HG02623 (cell line): ENCODE measurements around the gene TUBG1.
"Not testable (repeated sequence)": the region's sequence is repeated elsewhere in the genome, so short reads cannot be mapped to it uniquely, and the experiment has no call there.

Experiments used
- ATAC-seq: cut with Tn5 transposase; IDR thresholded peaks from one replicate; pipeline ENCODE4 v1.9.1; 2021; ENCODE audit warnings: moderate library complexity; ENCODE audit not compliant: unreplicated experiment

Gene TUBG1

DNA sequence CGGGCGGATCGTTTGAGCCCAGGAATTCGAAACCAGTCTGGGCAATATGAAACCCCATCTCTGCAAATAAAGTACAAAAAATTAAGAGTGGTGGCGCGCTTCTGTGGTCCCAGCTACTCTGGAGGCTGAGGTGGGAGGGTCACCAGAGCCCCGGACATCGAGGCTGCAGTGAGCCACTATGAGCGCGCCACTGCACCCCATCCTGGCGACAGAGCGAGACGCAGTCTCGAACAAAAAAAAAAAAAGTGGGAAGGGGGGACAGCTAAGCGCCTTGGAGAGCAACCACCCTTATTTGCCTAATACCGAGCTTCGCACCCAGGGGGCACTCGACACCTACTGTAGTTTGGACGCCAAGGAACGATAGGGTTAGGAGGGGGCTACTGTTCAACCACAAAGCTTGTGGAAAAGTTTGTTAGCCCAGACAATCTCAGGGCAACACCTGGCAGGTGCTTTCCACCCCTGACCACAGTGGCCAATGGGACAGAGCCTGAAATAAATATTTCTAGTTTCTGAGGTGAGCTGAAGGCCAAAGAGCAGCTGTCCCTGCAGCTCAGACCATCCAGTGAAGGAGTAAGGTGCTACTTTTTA is 31.1 kb upstream of the TUBG1 start:
- peak; percentile 49 for ATAC-seq

DNA sequence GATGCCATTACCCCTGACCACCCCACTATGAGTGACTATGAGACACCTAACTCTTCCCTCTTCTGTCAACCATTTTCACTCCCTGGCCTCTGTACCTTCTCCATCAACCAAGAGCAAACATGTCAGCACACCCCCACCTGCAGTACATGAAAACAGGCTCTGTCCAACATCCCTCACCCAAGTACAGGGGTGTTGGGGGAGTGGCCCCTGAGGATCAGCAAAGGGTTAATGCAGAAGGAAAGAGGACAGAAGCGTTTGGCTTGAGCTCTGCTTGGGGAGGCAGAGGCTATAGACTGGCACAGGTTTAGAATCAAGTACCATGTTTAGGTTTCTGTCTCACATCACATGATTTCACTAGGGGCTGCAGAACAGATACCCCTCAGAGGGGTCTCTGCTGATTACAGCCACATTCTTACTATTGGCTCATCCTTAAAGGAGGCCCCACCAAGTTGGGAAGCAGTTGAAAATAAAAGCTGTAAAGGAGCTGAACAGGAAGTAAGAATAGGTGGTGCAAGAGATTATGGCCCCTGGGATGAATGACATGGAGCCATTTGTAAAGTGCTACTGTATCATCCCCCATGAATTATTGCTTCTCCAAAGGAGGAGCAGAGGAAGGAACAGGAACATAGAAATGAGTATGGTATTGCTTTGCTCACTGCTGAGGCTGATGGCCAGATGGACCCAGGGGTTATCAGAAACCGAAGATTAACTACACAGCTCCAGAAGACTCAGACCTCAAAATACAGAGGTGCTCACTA is 29.5 kb upstream of the TUBG1 start:
- ATAC-seq = no peak

DNA sequence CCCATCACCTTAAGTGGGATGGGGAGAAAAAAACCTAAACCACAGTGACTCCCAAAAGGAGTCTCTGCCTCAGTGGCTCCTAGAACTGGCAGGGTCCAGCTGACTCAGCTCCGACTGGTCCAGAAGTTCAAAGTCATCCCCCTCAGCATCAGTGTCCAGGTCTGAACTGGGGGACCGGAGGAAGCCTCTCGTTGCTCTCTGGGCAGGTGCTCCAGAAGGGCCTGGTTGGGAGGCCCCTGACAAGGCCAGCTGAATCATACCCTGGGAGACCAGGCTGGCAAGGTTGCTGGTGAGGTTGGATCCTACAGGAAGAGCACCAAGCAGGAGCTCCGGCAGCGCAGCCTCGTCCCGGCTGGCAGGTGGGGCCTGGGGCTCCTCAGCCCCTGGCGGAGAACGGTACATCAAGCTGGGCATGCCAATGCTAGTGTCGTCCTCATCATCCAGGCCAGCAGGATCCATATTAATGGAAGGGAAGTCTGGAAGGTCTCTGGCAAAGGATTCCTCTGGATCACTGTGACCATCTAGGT is 27.7 kb upstream of the TUBG1 start:
- ATAC-seq = no peak

DNA sequence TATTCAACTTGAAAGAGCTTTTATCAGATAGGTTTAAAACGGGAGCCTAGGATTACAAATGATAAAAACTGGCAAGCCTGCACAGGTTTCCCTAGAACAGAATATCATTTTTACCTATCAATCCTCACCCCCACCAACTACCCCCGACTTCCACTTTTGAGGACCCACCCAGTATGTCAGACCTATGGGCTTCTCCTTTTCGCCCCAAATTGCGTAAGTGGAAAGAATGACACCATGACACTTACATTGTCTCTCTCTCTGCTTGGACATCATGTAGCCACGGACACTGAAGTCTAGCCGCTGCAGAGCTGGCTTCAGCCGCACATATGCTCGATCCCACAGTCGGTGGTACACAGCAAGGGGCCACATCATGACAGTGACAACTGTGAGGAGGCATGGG is 24.6 kb upstream of the TUBG1 start:
- ATAC-seq = no peak

DNA sequence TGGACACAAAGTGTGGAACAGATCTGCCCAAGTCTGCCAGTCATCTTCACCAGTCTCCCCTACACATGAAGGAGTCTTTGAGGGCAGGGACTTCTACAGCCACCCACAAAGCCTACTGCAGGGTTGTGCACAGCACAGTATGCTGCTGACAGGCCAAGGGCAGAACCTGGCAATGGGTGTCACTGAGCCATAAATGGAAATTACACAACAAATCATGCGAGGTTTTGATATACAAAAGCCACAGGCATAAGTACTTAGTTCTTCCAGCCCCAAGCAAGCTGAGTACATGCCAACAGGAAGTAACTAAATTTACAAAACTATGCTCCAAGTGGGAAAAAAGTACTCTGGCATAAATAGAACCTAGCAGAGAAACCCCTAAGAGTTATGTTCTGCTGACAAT is 24.1 kb upstream of the TUBG1 start:
- ATAC-seq = no peak

DNA sequence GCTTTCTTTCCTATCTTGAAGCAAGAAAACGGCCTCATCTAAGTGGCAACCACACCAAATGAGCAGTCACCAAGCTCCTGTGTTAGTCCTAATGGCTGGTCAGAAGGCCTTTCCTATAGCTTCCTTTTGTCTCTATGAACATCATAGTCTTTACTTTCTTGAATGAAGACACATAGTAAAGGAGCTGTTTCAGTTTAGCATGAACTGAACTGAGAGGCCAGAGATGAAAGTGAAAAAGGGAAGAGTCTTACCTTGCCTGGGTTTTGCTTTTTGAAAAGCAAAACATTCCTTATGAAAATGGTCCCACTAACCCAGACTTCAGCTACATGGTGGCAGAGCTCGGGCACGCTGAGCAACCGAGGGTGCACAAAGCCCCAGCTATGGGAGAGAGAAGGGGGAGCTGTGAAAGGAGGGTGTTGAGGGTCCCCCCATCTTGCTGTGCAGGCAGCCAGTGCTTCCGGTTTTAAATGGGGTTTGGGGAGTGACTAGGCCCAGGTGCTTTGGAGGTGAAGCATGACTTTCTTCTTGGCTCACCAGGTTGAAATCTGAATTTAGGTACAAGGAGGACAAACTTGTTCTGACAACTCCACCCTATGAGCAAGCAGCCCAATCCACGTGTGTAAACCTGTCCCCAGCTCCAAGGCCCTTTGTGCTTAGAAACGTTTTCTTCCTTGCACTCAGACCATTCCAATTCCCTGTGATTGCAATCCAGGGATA is 22.8 kb upstream of the TUBG1 start:
- no peak for ATAC-seq

DNA sequence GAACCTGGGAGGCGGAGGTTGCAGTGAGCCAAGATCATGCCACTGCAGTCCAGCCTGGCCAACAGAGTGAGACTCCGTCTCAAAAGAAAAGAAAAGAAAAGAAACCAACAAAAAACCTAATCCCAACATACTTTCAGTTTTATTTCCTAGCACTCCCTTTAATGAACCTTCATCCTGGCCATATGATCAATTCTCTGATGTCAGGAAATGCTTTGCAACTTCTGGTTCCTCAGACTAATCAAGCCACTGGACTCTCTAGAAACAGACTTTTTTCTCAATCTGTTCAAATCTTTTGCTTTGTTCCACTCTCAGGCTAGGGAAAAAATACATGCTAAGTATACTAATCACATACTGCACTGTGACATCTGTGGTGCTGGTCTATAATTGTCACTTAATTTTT is 18.6 kb upstream of the TUBG1 start:
- no peak for ATAC-seq

DNA sequence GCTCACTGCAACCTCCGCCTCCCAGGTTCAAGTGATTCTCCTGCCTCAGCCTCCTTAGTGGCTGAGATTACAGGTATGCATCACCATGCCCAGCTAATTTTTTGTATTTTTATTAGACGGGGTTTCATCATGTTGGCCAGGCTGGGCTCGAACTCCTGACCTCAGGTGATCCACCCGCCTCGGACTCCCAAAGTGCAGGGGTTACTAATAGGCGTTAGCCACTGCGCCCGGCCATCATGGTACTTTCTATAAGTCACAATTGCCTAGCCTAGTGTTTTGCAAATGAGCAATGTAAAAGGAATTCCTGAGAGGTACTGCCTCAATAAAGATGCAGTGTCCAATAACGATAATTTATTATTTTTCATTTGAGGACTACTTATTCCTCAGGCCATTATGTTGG is 18.1 kb upstream of the TUBG1 start:
- no peak for ATAC-seq

DNA sequence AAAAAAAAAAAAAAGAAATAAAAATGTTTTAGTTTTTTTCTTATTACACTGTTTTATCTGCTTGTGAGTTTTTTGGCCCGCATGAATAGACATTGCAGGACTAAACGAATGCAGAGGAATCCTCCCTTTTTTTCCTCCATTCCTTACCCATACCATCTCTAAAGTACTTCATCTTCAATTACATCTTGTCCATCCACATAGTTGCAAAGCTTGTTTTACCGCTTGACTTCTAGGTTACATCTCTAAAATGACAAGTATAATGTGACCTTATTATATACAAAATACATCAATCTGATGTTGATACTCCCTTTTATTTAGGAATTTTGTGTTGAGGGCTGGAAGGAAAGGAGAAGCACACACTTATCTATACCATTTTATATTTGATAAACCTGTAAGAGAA is 13.1 kb upstream of the TUBG1 start:
- ATAC-seq = no peak

DNA sequence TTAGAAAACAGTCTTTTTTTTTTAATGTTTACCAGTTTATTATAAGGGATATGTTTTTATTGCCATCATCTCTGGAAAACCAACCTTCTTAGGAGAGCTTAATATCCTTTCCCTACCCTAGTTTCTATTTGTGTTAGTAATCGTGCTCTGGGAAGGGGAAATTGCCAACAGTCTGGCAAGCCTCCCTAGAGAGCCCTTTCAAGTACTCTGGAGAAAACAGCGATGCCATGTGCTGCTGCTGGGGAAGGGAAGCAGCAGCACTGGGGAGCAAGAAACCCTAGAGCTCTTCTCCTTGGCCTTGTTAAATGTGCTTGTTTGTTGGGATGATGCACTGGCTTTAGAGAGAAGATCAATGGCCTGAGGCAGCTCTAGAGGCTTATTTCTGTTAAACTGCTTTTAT is 10.6 kb upstream of the TUBG1 start:
- ATAC-seq = no peak

DNA sequence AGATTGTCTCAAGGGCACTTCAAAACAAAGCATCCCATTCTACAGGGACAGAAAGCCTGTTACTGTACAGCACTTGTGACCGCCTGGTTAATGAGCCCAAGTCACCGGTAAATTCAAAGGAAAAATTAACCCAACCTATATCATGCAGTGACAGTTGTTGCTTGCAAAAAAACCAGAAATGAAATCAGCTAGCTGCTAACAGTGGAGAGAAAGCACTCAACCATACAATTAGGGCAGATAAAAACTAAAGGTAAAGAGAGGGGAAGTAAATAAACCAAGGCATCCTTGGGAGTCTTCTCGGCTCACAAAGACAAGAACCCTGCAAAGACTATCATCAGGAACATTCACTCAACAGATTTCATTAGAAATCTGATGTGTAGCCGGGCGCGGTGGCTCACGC is 6.2 kb upstream of the TUBG1 start:
- ATAC-seq = no peak

DNA sequence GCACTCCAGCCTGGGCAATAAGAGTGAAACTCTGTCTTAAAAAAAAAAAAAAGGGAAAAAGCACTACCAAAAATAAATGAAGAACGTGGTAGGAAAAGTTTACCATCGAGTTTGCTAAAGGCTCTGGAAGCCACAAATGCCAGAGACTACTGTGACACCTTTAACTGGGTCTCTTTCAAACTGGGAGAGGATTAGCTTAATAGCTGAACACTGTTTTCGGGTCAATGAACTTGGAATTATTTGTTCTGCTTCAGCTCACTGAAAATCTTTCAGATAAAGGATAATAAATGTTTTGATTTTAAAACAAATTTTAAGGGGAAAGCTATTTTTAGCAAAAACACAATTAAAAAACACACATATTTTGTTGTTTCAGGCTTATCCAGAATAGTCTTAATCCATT is 1.7 kb upstream of the TUBG1 start:
- ATAC-seq = no peak

DNA sequence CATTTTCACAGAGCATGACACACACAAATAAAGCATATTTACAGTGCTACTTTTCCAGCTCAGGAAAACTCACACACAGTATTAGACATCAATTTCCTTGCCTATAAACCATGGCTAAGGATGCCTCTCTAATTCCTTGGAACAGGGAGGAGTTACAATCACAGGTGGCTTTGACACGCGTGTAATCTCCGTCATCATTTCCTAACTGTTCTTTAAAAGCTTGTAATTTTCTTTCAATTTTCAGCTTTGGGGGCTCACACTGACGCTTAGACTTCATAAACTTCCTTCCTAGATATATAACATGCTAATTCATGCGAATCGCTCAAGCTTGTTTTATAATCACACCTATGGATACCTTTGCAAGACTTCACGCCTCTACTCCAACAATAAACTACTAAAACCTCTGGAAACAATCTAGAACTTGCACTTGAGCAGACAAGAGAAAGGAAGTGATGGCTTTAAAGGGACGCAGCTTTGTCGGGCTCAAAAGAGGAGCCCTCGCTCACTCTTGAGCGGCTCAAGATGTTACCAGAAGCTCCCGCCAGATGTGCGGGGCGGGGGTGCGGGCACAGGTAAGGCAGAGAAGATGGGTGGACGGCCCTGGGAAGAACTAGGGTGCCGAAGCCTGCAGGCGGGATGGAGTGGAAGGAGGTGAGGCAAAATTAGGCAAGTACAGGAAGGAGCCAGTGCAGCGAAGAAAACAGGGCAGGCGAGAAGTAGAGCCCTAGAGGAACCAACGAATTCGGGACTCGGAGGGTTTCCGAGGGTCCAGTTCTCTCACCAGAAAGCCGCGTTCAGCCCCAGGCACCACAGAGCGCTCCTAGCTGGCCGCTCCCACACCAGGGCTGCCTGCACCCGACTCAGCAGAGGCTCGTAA is 940 bp upstream of the TUBG1 start:
- peak; percentile 27 for ATAC-seq

DNA sequence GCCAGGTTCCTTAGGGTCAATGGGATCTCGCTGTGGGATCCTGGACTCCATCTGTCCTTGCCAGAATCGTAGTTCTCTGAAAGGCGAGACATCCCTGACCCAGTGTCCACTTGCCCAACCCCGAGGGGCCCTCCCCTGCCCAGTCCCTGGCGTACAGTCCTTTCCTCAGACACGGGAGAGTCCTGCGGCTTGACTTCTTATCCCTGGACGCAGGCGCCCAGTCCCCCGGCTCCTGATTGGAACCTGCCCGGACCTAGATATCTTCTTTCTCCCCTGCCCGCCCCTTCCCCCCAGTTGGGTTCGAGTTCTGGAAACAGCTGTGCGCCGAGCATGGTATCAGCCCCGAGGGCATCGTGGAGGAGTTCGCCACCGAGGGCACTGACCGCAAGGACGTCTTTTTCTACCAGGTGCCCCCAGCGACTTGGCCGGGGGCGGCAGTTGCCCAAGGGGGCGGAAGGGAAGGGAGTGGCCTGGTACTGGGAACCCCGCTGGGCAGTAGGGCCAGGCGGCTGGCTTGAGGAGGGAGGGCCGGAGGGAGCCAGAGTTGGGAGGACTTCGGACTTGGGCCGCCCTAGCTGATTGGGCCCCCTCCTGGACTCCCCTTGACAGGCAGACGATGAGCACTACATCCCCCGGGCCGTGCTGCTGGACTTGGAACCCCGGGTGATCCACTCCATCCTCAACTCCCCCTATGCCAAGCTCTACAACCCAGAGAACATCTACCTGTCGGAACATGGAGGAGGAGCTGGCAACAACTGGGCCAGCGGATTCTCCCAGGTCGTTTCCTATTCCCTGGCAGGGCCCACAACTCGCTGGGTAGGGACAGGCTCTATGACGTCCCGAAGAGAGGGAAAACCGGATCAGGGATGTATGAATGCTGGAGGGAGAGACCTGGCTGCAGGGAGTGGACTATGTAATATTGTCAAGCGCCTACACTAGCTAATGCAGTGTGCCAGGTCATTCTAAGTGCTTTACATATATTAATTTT is 625 bp downstream of the TUBG1 start:
- not testable (repeated sequence) for ATAC-seq

DNA sequence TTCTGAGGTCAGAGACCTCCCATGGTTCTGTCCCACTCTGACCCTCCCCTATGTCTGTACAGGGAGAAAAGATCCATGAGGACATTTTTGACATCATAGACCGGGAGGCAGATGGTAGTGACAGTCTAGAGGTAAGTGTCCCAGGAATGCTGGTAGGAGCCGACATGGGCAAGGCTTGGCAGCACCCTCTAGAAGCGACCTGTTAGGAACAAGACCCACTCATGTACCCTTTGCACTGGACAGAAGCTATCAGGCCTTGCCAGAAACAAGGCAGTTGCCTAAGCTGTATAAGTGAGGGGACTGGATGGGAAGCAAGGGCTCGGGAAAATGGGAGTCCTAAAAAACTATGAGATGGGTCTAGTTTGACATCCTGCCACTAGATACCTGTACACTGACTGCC is 2.5 kb downstream of the TUBG1 start:
- ATAC-seq = no peak

DNA sequence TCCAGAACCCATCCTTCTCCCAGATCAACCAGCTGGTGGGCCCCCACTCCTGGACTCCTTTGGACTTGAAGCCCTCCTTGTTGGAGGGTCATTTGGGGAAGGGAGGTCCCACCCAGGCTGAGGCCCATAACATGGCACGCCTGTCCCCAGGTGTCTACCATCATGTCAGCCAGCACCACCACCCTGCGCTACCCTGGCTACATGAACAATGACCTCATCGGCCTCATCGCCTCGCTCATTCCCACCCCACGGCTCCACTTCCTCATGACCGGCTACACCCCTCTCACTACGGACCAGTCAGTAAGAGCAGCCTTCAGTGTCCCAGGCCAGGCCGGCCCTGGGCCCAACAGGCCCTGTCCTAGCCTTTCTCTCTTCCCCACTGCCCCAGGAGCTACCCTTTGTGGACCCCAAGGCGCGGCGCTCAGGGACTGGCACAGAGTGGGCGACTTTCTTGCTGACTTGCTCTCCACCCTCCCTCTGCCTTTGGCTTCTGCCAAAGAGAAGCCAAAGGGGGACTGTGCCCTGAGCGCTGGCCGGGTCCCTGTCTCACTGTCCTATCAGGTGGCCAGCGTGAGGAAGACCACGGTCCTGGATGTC is 4.3 kb downstream of the TUBG1 start:
- ATAC-seq = no peak

DNA sequence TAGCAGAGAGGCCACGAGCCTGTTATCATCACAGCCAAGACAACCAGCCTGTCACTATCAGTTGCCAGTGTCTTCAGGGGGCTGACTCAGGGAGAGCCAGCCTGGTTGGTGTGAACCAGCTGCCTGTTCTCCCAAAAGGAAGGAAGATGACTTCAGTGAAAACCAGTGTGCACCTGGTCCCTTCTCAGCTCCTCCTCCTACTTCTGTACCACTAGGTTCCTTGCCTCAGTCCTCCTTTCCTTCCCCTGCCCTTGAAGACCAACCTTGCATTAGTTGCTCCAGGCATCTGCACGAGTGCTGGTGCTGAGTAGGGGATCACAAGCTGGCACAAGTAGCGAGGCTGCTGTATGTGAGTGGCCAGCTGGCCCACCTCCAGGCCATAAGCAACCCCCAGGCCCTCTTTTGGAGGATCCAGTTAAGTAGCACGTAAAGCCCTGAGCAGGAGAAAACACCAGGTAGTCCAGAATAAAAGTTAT is 8.5 kb downstream of the TUBG1 start:
- peak; percentile 13 for ATAC-seq

DNA sequence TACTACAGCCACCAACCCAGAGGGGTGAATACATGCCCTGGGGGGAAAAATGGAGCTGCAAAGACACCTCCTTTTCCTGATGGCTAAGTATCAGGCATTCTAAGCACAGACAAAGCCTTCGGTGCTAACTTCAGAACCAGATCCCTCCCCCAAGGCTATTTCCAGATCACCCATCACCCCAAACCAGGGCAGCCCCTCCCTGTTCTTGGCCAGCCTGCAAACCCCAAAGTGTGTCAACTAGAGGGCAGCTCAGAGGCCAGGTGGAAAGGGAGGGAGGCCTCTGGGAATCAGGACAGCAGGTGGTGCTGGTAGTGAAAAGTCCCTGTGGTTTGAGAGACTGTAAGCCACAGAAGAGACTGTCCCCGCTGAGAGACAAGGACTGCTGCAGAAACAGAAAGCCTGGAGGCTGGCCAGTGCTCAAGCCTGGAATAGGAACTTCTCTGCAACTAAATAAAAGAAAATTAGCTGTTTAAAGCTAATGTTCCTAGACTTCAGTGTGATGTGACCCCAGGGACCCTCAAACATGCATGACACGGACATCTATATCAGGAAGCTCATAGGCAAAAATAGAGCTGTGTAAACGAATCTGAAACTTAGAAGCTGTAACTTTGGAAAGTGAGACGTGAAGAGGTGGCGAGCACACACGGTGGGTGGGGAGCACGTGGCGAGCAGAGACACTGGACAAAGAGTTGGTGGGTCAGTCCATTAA is 9.1 kb downstream of the TUBG1 start:
- ATAC-seq = peak; percentile 75

DNA sequence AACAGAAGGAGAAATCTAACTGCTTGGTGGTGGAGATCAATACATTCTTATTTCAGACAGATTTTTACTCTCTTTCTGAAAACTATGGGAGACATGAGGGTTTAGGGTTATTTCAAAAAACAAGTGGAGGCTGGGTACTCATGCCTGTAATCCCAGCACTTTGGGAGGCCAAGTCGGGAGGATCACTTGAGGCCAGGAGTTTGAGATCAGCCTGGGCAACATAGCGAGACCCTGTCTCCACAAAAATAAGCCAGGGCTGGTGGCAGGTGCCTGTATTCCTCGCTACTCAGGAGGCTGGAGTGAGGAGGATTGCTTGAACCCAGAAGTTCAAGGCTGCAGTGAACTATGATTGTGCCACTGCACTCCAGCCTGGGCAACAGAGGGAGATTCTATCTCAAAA is 12.5 kb downstream of the TUBG1 start:
- not testable (repeated sequence) for ATAC-seq
